Gastroesophageal sphincter (tissue), 4 donors: Measurements from ENCODE around the gene RNF126. TPM values are rescaled to one million over a fixed set of nuclear protein-coding genes. Genes with fewer than 3 reads are reported as not detected.

ENCODE experiments used
- ATAC-seq: fragments of 150-250 bp; one replicate; pipeline ENCODE4 v1.9.1; 2016; ENCODE audit warnings: mild to moderate bottlenecking, moderate library complexity
- H3K27ac ChIP-seq, 4 donors: fragments of 200-600 bp; sonication (generic) in 3 of 4; 1 replicate in 3 of 4; 2 replicates in 1 of 4; pipeline ENCODE4 v1.5.1; 2016 to 2019
- H3K27me3 ChIP-seq: fragments of 200-600 bp; sonication (generic); one replicate; pipeline ENCODE4 v1.5.1; 2019
- H3K36me3 ChIP-seq, 2 donors: fragments of 200-600 bp; sonication (generic); one replicate each; pipeline ENCODE4 v1.5.1; 2019; ENCODE audit warnings: control low read depth in 1 of 2
- H3K4me1 ChIP-seq, 3 donors: fragments of 200-600 bp; sonication (generic); 1 replicate in 2 of 3; 2 replicates in 1 of 3; pipeline ENCODE4 v1.5.1; 2016 to 2019; ENCODE audit warnings: control low read depth in 2 of 3
- H3K4me3 ChIP-seq, 2 donors: fragments of 200-600 bp; sonication (generic); one replicate each; pipeline ENCODE4 v1.5.1; 2019; ENCODE audit warnings: mild to moderate bottlenecking in 1 of 2, moderate library complexity in 1 of 2
- H3K9me3 ChIP-seq, 3 donors: fragments of 200-600 bp; sonication (generic); one replicate each; pipeline ENCODE4 v1.5.1; 2017 to 2019; ENCODE audit warnings: control low read depth in 2 of 3
- CTCF ChIP-seq, 4 experiments: fragments of 200-600 bp in 2 of 4; fragments of 450-650 bp in 2 of 4; sonication (generic) in 1 of 4; IDR thresholded peaks; one replicate each; pipeline ENCODE4 v1.5.1; 2017 to 2019; ENCODE audit warnings: antibody characterized with exemption in 4 of 4, mild to moderate bottlenecking in 2 of 4, moderate library complexity in 2 of 4
- EP300 ChIP-seq: sonication (generic); formaldehyde crosslinking; IDR thresholded peaks from one replicate; pipeline ENCODE4 v1.6.1; 2017; ENCODE audit warnings: antibody characterized with exemption, mild to moderate bottlenecking
- POLR2A ChIP-seq, 2 donors: fragments of 450-650 bp; IDR thresholded peaks; one replicate each; pipeline ENCODE4 v1.6.1; 2017; ENCODE audit warnings: antibody characterized with exemption in 2 of 2, mild to moderate bottlenecking in 2 of 2, moderate library complexity in 1 of 2
- POLR2AphosphoS5 ChIP-seq: sonication (generic); formaldehyde crosslinking; IDR thresholded peaks from one replicate; pipeline ENCODE4 v1.6.1; 2017; ENCODE audit warnings: antibody characterized with exemption
- WGBS, 2 donors: methylation state at CpG; one replicate each; pipeline ENCODE4 v1.1.5; 2018; ENCODE audit warnings: low coverage in 1 of 2; 5-methylcytosine and 5-hydroxymethylcytosine counted together
- total RNA-seq, 4 donors: library from RNA; depleted of rRNA; stranded (reverse); fragments of >200 nt; gene quantifications; one replicate each; pipeline ENCODE4 v1.1.0, GENCODE V29; 2016

RNF126 gene
- total RNA-seq, 4 donors from 2014 or later = 47.7 to 57.9 (median 52.0) TPM

DNA sequence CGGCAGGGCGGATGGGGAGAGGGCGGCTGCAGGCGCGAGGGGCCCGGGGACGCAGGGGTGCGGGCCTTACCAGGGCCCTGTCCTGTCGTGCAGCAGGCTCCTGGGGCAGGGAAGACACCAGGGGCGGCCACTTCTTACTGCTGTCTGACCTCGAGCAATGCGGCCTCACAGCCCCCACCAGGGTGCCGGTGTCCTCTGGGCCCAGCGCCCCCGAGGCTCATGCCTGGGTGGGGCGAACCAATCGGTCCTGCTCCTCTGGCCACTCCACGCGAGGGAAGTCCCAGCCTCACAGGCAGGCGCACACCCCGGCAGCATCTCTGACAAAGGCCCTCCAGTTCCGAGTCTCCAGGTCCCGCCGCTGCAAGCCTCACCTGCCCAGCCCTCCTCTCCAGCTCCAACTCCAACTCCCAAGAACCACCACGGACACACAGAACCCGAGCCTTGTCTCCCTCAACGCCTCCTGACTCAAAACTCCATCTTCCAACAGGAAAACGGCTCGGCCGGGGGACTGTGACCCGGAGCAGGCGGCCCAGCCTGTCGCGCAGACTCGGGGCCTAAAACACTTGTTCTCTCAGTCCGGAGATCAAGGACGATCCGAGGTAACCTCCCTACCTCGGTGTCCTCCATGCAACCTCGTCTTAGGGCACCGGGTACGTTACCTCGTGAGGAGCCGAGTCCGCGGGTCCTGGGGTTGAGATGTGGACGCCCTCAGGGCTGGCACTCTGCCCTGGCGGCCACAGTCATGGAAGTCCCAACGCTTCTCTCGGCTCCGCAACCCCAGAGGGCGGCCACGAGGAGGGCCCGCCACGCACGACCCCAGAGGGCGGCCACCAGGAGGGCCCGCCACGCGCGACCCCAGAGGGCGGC lies 16.9 kb downstream of the RNF126 start:
- ATAC-seq = no peak
- Histone ChIP-seq H3K27me3 (no peaks in the 10 kb centered on the region), H3K4me3 (no peak overlapping the region), H3K4me1 (no peaks in the 10 kb centered on the region), H3K27ac (no peak overlapping the region), H3K9me3 (no peaks in the 10 kb centered on the region), H3K36me3 (peaks cover 0 to 66% of the 10 kb centered on the region in 2 donors)
- WGBS, 2 donors = 85% methylated on average over 8 of the region's 62 CpGs; no CpG with 5 or more reads in 1 of the 2 donors
- TF ChIP-seq POLR2A (IDR thresholded peaks at IDR 0.05) (no peak), POLR2AphosphoS5 (no peak), EP300 (no peak), CTCF (IDR thresholded peaks at IDR 0.05) (no peak)

- no CpG with 5 or more reads among the region's 14 CpGs for WGBS, 2 donors
- Histone ChIP-seq H3K27me3 (no peaks in the 10 kb centered on the region), H3K27ac (no peak overlapping the region), H3K4me3 (no peak overlapping the region), H3K4me1 (peaks cover 0 to 8% (median 0%) of the 10 kb centered on the region in 3 donors), H3K9me3 (no peaks in the 10 kb centered on the region), H3K36me3 (peaks cover 0 to 52% of the 10 kb centered on the region in 2 donors)
- TF ChIP-seq CTCF (IDR thresholded peaks at IDR 0.05) (no peak), POLR2A (IDR thresholded peaks at IDR 0.05) (no peak), EP300 (no peak), POLR2AphosphoS5 (no peak)
- no peak for ATAC-seq
These were observed 18.2 kb downstream of the RNF126 start for GRCh38 chr19:644789-645188.

DNA sequence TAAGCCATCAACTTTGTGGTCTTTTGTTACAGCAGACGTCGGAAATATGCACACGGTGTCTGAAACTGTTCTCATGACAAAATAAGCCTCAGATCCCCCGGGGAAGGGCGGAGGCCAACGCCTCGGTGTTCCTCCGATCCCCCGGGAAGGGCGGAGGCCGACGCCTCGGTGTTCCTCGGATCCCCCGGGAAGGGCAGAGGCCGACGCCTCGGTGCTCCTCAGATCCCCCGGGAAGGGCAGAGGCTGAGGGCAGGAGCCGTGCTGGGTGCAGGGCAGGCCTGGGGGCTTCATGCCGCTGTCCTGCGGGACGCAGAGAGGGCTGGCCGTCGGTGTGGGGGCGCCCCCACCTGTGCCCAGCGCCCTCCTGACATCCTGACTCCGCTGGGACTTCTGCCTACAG lies 18.7 kb downstream of the RNF126 start:
- 60% methylated on average over 6 of the region's 28 CpGs; no CpG with 5 or more reads in 1 of the 2 donors for WGBS, 2 donors
- peaks cover 0 to 48% of the 10 kb centered on the region in 2 donors for H3K36me3 ChIP-seq
- H3K27me3 ChIP-seq = no peaks in the 10 kb centered on the region
- no peaks in the 10 kb centered on the region for H3K9me3 ChIP-seq
- peaks cover 0 to 10% (median 0%) of the 10 kb centered on the region in 3 donors for H3K4me1 ChIP-seq
- ATAC-seq = no peak
- H3K4me3 ChIP-seq = no peak overlapping the region
- H3K27ac ChIP-seq = no peak overlapping the region
- no peak for TF ChIP-seq CTCF (IDR thresholded peaks at IDR 0.05)
- no peak for TF ChIP-seq POLR2AphosphoS5
- no peak for TF ChIP-seq POLR2A (IDR thresholded peaks at IDR 0.05)
- no peak for TF ChIP-seq EP300

- no peak overlapping the region for H3K4me3 ChIP-seq
- ATAC-seq = no peak
- no peak for TF ChIP-seq CTCF (IDR thresholded peaks at IDR 0.05)
- no peaks in the 10 kb centered on the region for H3K27me3 ChIP-seq
- H3K9me3 ChIP-seq = no peaks in the 10 kb centered on the region
- WGBS, 2 donors = 87% methylated on average over 10 of the region's 24 CpGs; no CpG with 5 or more reads in 1 of the 2 donors
- peaks cover 0 to 17% (median 6%) of the 10 kb centered on the region in 3 donors for H3K4me1 ChIP-seq
- peaks cover 0 to 42% of the 10 kb centered on the region in 2 donors for H3K36me3 ChIP-seq
- H3K27ac ChIP-seq = no peak overlapping the region
These were observed 19.3 kb downstream of the RNF126 start for GRCh38 chr19:643736-644135.
